GM21786 (cell line): ENCODE data around the gene CTSW.

Source experiments
- ATAC-seq: cut with Tn5 transposase; IDR thresholded peaks from one replicate; pipeline ENCODE4 v1.9.1; 2021; ENCODE audit not compliant: unreplicated experiment

Gene CTSW

GRCh38 chr11:65855927-65856363 is 23.7 kb upstream of the CTSW start:
- no peak for ATAC-seq

- ATAC-seq: peak; percentile 31
Observed at GRCh38 chr11:65856689-65857499, 22.7 kb upstream of the CTSW start.

DNA sequence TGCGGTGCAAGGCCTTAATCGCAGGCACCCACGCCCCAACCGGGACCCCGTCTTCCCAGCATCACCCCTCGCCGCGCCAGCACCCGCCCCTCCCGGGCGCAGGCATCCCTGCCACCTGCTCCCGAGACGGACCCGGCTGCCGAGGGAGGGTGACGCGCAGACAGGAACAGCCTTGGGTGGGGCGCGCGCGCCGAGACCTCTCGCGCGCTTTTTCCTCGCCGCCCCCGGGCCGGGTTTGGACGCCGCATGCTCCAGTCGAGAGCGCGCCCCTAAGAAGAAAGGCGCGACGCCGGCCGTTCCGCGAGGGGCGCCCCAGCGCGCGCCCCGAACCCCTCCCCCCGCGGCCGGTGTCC is 22.2 kb upstream of the CTSW start:
- no peak for ATAC-seq

GRCh38 chr11:65857853-65858680 is 21.6 kb upstream of the CTSW start, which contains the start of gene CFL1:
Gene CFL1 (minus strand): TSS chr11:65858180. CDS start chr11:65858099, 81 bp downstream.
- ATAC-seq: peak; percentile 34

GRCh38 chr11:65858681-65859087 is 21.0 kb upstream of the CTSW start:
- no peak for ATAC-seq

DNA sequence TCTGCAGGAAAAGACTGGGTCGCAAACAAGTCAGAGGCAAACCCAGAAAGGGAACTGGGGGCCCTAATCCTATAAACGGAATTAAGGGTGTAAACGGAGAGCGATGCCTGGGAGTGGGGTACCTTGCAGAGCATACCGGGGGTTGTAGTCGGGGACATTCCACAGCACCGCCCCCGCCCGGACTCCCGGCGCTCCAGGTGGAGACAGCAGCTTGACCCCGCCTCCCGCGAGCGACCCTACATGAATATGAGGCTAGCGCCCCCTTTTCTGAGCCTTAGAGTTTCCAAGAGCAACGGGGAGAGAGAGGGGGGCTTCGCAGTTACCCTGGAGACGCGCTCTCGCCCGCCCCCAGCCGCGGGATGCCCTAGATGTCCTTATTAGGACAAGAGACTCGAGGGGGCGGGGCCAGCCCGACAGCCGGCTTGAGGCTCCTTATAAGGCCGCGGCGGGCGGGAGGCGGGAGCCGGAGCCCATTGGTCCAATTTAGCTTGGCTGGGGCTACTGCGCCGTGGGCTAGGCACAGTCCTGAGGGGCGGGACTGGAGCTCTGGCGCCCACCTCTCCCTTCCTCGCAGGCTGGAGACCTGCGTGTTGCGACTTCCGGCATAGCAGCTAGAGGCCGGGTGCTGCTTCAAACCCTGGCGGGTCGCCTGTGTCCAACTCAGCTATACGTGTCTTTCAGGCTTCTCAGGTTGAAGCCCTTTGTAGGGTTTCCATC is 20.4 kb upstream of the CTSW start:
- ATAC-seq: peak; percentile 51

DNA sequence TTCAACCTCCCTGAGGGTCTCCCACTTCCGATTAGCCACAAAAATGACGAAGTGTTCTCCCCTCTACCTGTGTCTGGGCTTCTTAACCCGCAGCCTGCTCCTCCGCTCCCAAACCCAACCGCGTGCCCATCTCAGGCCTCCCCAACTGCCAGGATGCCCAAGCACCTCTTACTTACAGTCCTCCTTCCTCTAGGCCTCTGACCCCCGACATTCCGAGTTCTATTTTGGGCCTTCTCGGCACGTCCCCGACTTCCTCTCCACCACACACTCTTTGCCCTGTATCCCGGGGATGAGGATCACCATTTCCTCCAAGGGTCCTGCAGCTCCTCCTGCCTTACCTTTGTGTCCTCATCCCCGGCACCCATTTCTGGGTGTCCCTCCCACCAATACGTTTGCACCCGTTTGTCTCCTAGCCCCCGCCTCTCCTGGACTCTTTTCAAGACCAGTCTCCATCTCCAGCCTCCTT is 19.8 kb upstream of the CTSW start:
- ATAC-seq: no peak

GRCh38 chr11:65860278-65861164 is 19.1 kb upstream of the CTSW start, which contains the start of gene MUS81:
Gene MUS81 (plus strand): TSS chr11:65860433. CDS start chr11:65860754, 321 bp downstream.
- peak; percentile 27 for ATAC-seq

- no peak for ATAC-seq
Observed at GRCh38 chr11:65861165-65861505, 18.5 kb upstream of the CTSW start.

DNA sequence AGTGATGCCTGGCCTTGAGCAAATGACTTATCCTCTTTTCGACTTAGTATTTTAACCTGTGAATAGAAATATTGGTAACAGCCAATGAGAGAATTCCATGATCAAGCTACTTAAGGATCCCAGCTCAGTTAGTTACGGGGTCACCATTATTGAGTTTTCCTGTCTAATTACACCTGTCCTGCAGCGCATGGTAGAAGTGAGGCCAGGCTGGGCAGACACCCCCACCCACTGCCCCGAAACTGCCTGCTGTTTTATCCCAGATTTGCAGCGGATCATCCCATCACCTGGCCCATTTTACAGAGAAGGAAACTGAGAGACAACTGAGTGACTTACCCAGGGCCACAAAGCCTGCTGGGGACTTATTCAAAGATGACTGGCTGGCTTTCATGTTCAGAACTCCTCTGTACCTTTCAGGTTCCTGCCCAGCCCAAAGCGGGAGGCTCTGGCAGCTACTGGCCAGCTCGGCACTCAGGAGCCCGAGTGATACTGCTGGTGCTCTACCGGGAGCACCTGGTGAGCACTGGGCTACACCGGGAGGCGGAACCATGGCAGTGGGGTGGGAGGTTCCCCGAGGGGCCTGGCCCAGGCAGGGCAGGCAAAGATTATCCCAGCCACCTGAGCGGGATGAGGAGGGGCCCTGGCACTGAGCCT is 18.0 kb upstream of the CTSW start:
- ATAC-seq: no peak

GRCh38 chr11:65862191-65862735 is 17.4 kb upstream of the CTSW start:
- ATAC-seq: no peak

- no peak for ATAC-seq
Observed at GRCh38 chr11:65862941-65863888, 16.4 kb upstream of the CTSW start.

GRCh38 chr11:65863889-65864705 is 15.5 kb upstream of the CTSW start:
- no peak for ATAC-seq

DNA sequence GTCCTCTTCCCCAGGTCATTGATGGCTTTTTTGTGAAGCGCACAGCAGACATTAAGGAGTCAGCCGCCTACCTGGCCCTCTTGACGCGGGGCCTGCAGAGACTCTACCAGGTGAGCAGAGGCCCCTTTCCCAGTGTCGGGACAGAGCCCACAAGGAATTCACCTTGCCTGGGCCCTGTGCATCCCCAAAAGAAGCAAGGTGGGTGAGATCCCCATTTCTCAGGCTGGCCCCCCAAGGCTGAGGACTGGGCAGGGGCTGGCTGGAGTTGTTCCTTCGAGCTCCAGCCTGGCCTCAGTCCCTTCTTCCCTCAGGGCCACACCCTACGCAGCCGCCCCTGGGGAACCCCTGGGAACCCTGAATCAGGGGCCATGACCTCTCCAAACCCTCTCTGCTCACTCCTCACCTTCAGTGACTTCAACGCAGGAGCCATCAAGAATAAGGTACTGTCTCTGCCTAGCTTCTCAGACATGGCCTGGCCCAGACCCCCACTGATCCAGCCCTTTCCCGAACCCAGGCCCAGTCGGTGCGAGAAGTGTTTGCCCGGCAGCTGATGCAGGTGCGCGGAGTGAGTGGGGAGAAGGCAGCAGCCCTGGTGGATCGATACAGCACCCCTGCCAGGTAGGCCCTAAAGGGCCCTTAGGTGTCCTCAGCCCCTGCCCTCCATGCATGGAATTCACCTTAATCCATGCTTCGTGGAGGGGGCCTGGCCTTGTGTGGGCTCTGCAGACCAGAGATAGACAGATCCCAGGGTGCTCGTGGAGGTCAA is 14.7 kb upstream of the CTSW start:
- ATAC-seq: no peak

- ATAC-seq: no peak
Observed at GRCh38 chr11:65865550-65866172, 14.0 kb upstream of the CTSW start.

- ATAC-seq: no peak
Observed at GRCh38 chr11:65866509-65867283, 12.9 kb upstream of the CTSW start.
